GM10266 (cell line): ENCODE measurements around the gene CCDC12.
A peak's percentile ranks its signal among the peaks of the same experiment; 100 is the strongest.

ENCODE experiments used
- DNase-seq: peaks from one replicate; pipeline ENCODE4 v3.0.0; 2012; ENCODE audit errors: extremely low spot score
- TF ChIP-seq, protein P1 (sequence below): IDR thresholded peaks from 2 replicates; pipeline ENCODE4 v1.5.1; 2012; ENCODE audit warnings: mild to moderate bottlenecking, low read depth; ENCODE audit not compliant: control insufficient read depth, insufficient read depth; ENCODE audit errors: missing control alignments

CCDC12 gene

DNA sequence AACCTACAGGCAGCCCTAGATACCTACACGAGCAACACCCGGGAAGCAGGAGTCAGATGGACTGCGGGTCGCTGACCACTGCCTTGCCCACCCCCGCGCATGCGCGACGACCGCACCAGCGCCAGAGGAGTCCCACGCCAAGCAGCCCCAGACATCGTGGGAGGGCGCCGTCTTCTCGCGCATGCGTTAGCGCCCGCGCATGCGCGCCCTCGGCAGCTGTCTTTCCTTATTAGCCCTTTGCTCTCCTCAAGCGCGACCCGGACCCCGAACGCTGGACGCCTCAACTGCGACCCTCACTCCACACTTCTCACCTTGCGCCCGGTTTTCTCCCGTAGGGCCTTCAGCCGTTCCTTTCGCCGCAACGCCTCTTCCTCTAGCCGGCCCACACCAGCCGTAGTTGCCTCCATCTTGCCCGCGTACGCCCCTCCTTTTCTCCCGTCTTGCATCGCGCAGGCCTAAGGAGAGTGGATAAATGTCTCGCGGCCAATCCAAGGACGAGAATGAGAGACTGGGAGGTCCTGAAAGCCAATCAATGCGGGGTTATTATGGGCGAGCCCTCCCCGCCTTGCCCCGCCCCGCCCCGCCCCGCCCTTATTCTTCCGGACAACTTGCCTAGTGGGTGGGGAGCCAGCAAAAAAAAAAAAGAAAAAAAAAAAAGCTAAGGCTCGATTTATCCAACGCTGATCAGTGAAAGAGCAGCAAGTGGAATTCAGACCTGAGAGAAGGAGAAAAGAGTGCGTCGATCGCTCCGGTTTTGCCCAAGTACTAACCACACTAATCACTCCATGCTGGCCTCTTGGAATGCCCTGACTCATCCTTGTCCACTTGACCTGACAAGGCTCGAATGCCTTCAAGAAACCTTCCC is at the start of gene CCDC12:
Gene CCDC12 (minus strand): TSS at position 420 of the 865 bp plus-strand sequence. CDS start 13 bp downstream, at position 407.
- DNase-seq = peak; percentile 97
- TF ChIP-seq, protein P1, sequence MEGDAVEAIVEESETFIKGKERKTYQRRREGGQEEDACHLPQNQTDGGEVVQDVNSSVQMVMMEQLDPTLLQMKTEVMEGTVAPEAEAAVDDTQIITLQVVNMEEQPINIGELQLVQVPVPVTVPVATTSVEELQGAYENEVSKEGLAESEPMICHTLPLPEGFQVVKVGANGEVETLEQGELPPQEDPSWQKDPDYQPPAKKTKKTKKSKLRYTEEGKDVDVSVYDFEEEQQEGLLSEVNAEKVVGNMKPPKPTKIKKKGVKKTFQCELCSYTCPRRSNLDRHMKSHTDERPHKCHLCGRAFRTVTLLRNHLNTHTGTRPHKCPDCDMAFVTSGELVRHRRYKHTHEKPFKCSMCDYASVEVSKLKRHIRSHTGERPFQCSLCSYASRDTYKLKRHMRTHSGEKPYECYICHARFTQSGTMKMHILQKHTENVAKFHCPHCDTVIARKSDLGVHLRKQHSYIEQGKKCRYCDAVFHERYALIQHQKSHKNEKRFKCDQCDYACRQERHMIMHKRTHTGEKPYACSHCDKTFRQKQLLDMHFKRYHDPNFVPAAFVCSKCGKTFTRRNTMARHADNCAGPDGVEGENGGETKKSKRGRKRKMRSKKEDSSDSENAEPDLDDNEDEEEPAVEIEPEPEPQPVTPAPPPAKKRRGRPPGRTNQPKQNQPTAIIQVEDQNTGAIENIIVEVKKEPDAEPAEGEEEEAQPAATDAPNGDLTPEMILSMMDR = no peak

DNA sequence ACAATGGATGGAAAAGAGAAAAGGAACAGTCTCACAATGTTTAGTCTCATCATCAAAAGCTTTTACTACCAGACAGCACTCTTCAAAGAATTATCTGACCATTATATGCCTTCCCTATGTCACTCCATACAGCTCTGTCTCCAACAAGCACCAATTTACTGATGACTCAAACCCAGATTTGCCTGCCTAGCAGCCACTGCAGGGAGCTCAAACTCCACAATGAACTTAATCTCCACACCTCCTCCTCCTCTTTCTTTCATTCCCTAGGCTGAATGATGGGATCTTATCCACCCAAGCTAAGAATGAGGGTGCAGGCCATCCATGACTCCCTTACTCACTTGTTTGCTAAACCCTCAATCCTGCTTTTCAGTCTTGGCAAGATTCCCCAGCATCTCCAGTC is 48.4 kb upstream of the CCDC12 start:
- no peak for DNase-seq
- TF ChIP-seq, protein P1 = no peak

DNA sequence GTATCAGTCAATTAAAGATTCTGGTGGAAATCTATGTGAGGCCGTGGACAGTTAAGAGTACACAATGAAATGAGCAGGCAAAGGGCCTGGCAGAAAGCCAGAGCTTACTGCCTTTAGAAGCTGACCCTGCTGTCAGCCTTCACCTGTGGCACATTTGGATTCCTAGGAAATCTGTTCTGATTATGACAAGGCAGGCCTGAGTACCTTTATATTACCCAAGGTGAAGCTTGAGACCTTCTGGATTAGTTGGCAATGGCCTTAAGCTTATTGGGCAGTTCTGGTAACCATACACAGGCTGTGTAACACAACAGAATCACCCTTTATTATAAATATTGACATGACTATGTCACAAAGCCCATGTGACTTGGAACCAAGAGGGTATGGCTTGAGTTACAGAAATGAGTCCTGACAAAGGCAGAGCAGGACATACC is 46.1 kb upstream of the CCDC12 start:
- TF ChIP-seq, protein P1 = no peak
- DNase-seq = no peak

DNA sequence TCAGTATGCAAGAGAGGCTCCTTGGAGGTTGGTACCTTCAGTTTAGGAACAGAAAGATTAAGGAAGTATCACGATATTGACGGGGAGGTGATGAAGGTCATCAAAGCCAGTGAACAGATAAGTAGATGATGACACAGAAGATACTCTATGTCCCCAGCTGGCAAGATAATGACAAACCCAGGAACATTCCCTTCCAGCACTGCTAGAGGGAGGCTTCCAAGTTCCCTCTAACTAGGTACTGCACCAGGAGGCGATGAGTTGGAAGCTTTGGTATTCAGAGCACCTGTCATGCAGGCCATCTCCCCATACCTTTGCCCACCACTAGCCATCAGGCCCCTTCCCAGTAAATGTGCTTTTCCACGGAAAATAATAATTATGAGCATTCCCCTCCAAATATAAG is 43.8 kb upstream of the CCDC12 start:
- TF ChIP-seq, protein P1 = no peak
- no peak for DNase-seq

DNA sequence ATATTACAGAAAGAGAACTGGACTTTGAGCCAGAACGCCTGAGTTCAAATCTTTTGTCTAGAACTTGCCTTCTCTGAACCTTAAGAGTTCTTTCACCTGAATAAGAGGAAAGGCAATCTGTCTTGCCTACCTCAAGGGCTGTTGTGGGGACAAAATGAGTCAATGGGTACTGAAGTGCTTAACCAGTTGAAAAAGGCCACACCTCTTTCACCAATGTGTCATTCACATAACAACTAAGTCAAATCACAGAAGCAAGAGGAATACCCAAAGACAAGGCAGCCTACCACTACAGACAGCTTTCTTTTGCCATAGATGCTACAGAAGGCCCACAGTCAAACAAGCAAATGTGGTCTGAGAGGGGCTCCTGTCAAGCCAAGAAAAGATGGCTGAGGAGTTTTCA is 42.7 kb upstream of the CCDC12 start:
- TF ChIP-seq, protein P1 = no peak
- DNase-seq = peak; percentile 48

DNA sequence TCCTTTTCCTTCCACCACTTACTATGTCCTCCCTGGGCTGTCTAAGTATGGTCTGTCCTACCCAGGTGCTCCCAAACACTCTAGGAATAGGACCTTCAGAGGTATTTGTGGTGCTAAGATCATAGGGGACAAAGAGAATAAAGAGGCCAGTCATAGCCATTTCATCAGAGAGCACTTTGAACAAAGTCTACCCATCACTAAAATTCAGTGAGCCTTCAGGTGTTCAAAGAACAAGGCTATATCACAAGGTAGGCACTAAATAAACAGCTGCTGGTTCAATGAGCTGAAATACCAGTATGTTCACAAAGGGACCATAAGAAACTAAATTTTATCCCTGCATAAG is 41.7 kb upstream of the CCDC12 start:
- TF ChIP-seq, protein P1 = no peak
- no peak for DNase-seq

DNA sequence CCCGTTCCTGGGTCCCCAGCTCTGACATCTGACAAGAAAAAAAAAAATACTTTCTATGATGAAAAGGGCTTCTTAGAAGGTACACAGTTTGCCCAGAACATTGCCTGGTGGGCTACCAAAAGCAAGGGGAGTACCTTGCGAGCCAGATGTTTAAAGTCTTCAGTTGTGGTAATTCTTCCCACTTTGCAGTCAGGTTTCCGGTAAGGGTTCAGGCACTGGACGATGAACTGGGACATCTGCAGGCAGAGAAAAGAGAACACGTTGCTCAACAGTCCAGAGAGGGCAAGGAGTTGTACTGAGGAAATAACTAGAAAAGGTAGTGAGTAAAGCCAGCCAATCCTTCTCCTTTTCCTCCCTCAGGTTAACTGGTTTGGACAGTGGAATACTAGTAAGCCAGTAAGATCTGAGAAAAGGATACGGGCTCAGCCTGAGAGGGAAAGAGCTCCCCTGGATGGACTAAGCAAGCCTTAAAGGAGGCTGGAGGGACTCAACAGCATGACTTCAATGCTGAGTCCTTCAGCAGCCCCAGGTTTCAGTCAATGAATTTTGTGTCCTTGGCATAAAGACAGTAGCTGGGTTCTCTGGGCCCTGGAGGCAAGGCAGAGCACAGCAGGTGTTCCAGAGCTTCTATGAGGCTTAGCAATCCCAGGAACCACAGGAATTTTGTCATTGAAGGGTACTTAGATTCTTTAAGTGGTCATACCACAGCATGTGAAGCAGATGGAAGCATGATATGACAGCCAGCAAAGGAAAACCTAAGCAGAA is 41.1 kb upstream of the CCDC12 start:
- peak; percentile 2 for DNase-seq
- TF ChIP-seq, protein P1 = no peak
